GM18870 (cell line): ENCODE results near the gene RAG2.

Experiments
- ATAC-seq: cut with Tn5 transposase; IDR thresholded peaks from one replicate; pipeline ENCODE4 v1.9.1; 2021; ENCODE audit warnings: moderate library complexity; ENCODE audit not compliant: unreplicated experiment

The RAG2 gene

DNA sequence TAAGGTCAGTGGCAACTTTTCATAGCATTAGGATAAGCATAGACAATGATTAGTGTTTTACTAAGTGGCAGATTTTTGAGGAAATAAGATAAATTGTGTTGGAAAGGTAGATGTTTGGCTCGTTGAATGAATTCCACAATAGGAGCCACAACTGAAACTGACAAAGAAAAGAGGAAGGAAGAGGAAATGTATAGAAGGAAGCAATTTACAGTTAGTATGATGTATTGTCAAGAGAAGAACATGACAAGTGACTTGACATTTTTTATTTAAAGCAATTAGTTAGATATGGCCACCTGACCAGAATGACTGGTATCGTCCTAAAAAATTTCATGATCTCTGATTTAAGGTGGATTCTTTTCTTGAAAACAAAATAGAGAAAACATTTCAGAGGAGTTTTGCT lies 3.1 kb upstream of the RAG2 start:
- no peak for ATAC-seq

DNA sequence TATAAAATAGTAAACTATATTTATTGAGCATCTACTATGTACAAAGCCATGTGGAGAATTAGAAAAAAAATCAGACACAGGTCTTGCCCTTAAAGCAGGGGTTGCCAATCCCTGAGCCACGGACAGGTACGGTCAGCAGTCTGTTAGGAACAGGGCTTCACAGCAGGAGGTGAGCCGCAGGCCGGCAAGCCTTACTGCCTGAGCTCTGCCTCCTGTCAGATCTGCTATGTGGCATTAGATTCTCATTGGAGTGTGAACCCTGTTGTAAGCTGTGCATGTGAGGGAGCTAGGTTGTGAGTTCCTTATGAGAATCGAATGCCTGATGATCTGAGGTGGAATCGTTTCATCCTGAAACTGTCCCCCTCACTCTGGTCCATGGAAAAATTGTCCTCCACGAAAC lies 2.1 kb upstream of the RAG2 start:
- ATAC-seq: no peak

DNA sequence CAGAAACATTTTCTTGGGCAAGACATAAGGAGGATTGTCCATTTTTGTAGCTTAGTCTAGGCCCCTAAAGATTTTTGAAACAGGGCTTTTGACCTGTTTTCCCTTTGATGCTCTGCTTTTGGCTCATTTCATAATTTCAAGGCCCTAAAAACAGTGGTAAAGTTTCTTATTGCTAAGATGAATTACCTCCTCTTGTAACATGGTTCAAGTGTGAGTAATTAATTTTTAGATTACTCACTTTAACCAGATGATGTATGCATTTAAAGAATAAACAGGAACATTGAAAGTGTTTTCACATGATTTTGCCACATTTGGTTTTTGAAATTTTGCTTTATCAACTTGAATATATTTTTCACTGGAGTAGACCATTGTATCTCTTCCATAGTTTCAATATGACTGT lies 1.2 kb downstream of the RAG2 start:
- no peak for ATAC-seq

- ATAC-seq: peak; percentile 82
These were observed 3.6 kb downstream of the RAG2 start, which contains the start of gene IFTAP for GRCh38 chr11:36594316-36594989. Gene IFTAP, plus strand, starts transcription at chr11:36594502. Its CDS starts 15,602 bp downstream, at chr11:36610104.

- no peak for ATAC-seq
These were observed 6.6 kb downstream of the RAG2 start for GRCh38 chr11:36591433-36591832.

DNA sequence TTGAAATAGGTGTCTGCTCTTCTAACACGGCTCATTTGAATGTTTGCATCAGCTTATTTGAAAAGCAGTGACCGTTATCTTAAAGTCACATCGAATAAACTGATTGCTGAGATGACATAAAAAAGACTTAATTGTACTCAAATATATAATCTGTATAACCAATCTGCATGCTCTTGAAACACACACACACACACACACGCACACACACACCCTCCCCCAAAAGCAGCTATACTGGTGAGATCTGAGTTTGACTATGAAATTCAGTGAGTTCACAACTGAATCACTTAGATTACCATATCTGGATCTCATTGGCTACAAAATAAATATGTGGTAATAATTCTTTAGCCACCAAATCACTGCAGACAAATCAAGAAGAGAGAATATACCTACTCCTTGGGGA lies 7.5 kb downstream of the RAG2 start:
- ATAC-seq: no peak

DNA sequence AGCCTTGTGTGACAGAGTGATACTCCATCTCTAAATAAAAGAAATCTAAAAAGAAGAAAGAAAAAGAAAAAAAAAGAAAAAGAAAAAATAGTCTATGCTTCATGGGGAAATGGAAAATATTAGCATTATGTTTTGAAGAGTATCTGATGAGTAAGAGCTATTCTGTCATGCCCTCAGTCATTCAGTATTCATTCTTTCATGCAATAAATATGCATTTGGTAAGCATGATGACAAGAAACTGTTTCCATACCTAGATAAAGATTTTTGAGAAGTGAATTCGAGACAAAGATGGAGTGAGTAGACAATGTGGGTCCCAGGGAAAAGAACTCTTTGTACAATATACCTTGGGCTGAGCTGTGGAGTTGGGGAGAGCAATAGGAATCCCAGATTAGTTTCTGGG lies 9.9 kb downstream of the RAG2 start:
- ATAC-seq: no peak

GRCh38 chr11:36586543-36586942 lies 11.5 kb downstream of the RAG2 start:
- ATAC-seq: no peak

DNA sequence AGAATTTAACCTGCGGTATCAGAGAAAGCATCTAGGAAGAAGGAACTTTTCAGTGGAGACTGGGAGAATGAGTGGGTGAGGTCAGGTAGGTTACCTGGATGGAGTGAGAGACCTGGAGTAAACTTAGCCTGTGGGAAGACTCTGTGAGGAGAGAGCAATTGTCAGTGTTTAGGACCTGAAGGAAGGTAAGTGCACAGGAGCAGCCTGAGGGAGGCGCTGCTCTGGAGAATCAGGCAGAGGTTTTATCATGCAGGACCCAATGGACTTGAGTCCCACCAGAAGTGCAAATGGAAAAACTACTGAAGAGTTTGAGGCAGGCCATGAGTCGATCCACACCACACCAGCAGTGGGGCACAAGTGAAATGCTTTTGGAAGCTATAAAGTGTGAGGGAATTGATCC lies 14.4 kb downstream of the RAG2 start:
- ATAC-seq: no peak

- ATAC-seq: no peak
These were observed 16.5 kb downstream of the RAG2 start for GRCh38 chr11:36581536-36581935.

DNA sequence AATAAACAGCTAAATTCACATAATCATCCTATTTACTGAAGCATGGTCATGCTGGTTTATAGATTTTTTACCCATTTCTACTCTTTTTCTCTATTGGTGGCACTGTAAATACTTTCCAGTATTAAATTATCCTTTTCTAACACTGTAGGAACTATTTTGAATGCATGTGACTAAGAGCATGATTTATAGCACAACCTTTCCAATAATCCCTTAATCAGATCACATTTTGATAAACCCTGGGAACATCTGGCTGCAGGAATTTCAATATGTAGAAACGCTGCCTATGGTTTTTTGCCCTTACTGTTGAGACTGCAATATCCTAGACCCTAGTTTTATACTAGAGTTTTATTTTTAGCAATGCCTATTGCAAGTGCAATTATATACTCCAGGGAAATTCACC lies 19.6 kb downstream of the RAG2 start:
- no peak for ATAC-seq

GRCh38 chr11:36577859-36578258 lies 20.2 kb downstream of the RAG2 start:
- ATAC-seq: no peak

DNA sequence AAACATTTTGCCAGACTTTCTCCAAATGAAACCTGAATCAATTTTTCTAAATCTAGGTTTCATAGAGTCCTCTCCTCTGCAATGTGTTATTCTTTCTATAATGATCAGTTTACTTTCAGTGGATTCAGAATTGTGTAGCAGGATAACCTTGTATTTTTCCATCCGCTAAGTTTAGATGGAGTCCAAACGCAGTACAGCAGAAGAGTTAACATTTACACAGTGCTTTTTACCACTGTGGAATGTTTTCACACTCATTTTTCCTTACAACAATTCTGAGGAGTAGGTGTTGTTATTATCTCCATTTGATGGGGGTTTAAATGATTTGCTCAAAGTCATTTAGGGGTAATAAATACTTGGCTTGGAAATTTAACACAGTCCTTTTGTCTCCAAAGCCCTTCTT lies 20.7 kb downstream of the RAG2 start:
- no peak for ATAC-seq

GRCh38 chr11:36574486-36574885 lies 23.6 kb downstream of the RAG2 start:
- no peak for ATAC-seq

- ATAC-seq: no peak
These were observed 28.9 kb downstream of the RAG2 start for GRCh38 chr11:36569095-36569494.

GRCh38 chr11:36567694-36568093 lies 30.3 kb downstream of the RAG2 start, which contains the start of gene RAG1:
Gene RAG1, plus strand, starts transcription at chr11:36568007. Its CDS starts 5,298 bp downstream, at chr11:36573305.
- ATAC-seq: no peak

GRCh38 chr11:36566407-36567053 lies 31.5 kb downstream of the RAG2 start:
- no peak for ATAC-seq

DNA sequence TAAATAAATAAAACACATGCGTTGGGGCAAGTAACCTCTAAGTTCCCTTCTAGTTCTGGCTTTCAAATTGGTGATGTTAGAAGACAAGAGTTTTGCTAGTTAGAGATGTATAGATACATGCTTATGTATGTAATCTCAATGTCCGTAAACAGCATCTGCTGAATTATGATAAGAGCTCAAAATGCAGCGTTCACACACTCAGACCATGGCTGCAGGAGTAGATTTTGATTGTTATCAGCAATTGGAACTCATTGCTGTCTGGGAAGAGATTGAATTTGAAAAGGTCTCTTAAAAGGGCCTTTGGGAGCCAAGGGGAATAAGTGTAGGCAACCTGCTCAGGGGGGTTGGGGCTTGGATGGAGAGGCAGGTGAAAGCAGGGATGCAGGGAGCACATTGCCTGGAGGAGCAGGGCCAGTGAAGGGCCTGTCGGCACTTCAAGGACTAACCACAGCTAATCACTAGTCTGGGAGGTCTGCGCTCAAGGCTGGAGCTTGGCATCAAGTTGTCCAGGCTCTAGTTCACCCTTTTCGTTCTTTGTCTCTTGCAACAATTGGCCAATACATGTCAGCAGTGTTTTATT lies 32.9 kb downstream of the RAG2 start:
- ATAC-seq: no peak

DNA sequence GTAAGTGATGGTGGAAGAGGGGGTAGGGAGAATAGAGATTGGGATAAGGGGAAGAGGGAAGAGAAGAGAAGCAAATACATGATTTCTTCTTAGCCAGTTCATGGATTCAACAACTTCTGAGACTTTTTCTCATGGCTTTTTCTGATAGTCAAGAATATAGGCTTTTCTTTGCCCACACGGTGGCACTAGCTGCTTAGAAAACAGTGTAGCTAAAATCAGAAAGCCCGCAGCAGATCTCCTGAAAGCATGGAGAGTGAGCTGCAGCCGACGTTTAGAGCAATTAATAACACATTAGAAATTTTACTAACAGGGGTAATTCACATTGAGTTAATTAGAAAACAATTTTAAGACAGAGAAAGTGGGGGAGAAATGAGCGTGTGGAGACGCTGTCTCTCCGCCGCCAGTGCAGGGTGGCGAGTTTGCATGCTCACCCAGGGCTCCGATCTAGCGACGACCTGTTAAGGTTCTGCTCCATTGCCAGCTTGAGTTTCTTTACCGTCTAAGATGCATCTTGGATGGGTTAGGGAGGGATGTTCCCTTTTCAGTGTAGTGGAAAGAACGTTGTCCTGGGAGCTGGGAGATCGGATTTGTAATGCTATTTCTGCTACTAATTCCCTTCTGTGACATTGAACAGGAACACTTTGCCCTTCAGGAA lies 33.5 kb downstream of the RAG2 start:
- peak; percentile 70 for ATAC-seq

DNA sequence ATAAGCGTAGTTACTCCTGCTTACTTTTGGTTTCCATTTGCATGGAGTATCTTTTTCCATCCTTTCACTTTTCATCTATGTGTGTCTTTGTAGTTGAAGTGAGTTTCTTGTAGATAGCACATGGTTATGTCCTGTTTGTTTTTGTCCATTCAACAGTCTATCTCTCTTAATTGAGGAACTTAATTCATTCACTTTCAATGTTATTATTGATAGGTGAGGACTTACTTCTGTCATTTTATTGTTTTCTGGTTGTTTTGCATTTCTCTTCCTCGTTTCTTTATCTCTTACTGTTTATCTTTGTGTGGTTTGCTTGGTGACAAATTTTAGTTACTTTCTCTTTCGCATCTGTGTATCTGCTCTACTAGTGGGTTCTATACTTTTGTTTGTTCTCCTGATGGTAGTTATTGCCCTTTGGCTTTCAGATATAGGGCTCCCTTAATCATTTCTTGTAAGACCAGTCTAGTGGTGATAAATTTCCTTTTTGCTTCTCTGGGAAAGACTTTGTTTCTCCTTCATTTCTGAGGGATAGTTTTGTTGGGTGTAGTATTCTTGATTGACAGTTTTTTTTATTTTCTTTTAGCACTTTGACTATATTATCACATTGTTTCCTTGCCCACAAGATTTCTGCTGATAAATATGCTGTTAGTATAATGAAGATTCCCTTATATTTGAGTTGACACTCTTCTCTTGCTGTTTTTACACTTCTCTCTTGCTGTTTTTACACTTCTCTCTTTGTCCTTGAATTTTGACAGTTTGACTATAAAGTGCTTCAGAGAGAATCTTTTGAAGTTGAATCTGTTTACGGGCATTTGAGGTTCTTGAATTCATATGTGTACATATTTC lies 39.2 kb downstream of the RAG2 start:
- ATAC-seq: peak; percentile 98

DNA sequence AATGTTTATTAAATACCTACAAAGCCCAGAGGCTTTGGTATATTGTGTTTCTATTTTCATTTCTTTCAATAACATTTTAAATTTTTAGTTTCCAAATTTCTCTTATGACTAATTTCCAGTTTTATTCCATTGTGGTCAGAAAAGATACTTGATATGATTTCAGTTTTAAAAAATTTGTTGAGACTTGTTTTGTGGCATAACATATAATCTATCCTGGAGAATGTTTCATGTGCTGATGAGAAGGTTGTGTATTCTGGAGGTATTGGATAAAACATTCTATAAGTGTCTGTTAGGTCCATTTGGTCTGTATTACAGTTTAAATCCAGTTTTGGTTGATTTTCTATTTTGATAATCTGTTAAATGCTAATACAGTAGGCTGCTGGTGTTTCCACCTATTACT lies 40.0 kb downstream of the RAG2 start:
- no peak for ATAC-seq
